Measurements from ENCODE around the gene PTPN14. TPM values are rescaled to one million over a fixed set of nuclear protein-coding genes. Genes with fewer than 3 reads are reported as not detected.

PTPN14 gene
- total and polyA plus RNA-seq, 2 donors from 2014 or later: 5.1 to 87.2 TPM

GRCh38 chr1:214328770-214329469 lies 222.5 kb downstream of the PTPN14 start:
- Histone ChIP-seq H3K36me3 (ENCODE audit: control insufficient read depth in 2 of 3, insufficient read depth in 3 of 3, low read length in 3 of 3) (no peaks in the 10 kb centered on the region), H3K27me3 (ENCODE audit: control insufficient read depth, insufficient read depth, low read length) (no peaks in the 10 kb centered on the region), H3K27ac (ENCODE audit: low read depth in 2 of 2, low read length in 2 of 2) (no peak overlapping the region), H3K9me3 (ENCODE audit: control insufficient read depth in 2 of 3, insufficient read depth in 1 of 3, low read length in 3 of 3) (no peaks in the 10 kb centered on the region), H3K4me3 (ENCODE audit: low read length in 3 of 3) (no peak overlapping the region), H3K9ac (ENCODE audit: low read length in 3 of 3) (no peak overlapping the region), H3K4me1 (ENCODE audit: control insufficient read depth in 2 of 3, insufficient read depth in 2 of 3, low read depth in 1 of 3, low read length in 3 of 3) (no peaks in the 10 kb centered on the region)
- no peak for FAIRE-seq
- intact Hi-C loops (cut with DNase I): loop anchor here (5.0 kb wide), 1 partner anchor 67 kb away; no protein-coding TSS in a partner anchor
- DNase-seq: peak; percentile 87 to 90 (median 87)
- TF ChIP-seq, protein P1, sequence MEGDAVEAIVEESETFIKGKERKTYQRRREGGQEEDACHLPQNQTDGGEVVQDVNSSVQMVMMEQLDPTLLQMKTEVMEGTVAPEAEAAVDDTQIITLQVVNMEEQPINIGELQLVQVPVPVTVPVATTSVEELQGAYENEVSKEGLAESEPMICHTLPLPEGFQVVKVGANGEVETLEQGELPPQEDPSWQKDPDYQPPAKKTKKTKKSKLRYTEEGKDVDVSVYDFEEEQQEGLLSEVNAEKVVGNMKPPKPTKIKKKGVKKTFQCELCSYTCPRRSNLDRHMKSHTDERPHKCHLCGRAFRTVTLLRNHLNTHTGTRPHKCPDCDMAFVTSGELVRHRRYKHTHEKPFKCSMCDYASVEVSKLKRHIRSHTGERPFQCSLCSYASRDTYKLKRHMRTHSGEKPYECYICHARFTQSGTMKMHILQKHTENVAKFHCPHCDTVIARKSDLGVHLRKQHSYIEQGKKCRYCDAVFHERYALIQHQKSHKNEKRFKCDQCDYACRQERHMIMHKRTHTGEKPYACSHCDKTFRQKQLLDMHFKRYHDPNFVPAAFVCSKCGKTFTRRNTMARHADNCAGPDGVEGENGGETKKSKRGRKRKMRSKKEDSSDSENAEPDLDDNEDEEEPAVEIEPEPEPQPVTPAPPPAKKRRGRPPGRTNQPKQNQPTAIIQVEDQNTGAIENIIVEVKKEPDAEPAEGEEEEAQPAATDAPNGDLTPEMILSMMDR (IDR thresholded peaks at IDR 0.05; ENCODE audit: borderline replicate concordance, extremely low read depth, insufficient read depth): peak; percentile 96

- intact Hi-C loops (cut with DNase I): loop anchor here (5.0 kb wide), 1 partner anchor 65 kb away; no protein-coding TSS in a partner anchor
- Histone ChIP-seq H3K9ac (ENCODE audit: low read length in 3 of 3) (no peak overlapping the region), H3K9me3 (ENCODE audit: control insufficient read depth in 2 of 3, insufficient read depth in 1 of 3, low read length in 3 of 3) (no peaks in the 10 kb centered on the region), H3K4me1 (ENCODE audit: control insufficient read depth in 2 of 3, insufficient read depth in 2 of 3, low read depth in 1 of 3, low read length in 3 of 3) (no peaks in the 10 kb centered on the region), H3K36me3 (ENCODE audit: control insufficient read depth in 2 of 3, insufficient read depth in 3 of 3, low read length in 3 of 3) (no peaks in the 10 kb centered on the region), H3K27ac (ENCODE audit: low read depth in 2 of 2, low read length in 2 of 2) (no peak overlapping the region), H3K27me3 (ENCODE audit: control insufficient read depth, insufficient read depth, low read length) (no peaks in the 10 kb centered on the region), H3K4me3 (ENCODE audit: low read length in 3 of 3) (no peak overlapping the region)
- FAIRE-seq (no peak), DNase-seq (no peak)
- TF ChIP-seq, protein P1 (IDR thresholded peaks at IDR 0.05; ENCODE audit: borderline replicate concordance, extremely low read depth, insufficient read depth): no peak
Measured at GRCh38 chr1:214327514-214327913, 223.9 kb downstream of the PTPN14 start.

DNA sequence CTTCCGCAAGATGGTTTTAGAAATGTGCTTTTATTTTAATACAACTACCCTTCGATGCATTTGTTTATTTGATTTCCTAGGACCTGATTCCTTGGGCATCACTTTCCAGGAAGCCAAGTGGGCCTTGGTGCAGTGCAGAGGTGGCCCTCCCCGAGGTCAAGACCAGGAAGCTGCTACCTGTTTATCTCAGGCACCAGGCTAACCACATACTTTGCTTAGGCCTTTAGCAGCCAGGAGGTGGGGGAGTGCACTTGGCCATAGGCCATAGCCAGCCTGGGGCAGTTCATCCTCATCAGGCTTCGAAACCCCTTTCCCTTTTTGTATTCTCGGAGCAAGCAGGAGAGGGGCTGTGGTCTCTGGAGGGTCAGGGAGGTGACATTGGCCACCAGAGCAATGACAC lies 225.0 kb downstream of the PTPN14 start:
- Histone ChIP-seq H3K27ac (ENCODE audit: low read depth in 2 of 2, low read length in 2 of 2) (no peak overlapping the region), H3K4me3 (ENCODE audit: low read length in 3 of 3) (no peak overlapping the region), H3K4me1 (ENCODE audit: control insufficient read depth in 2 of 3, insufficient read depth in 2 of 3, low read depth in 1 of 3, low read length in 3 of 3) (no peaks in the 10 kb centered on the region), H3K27me3 (ENCODE audit: control insufficient read depth, insufficient read depth, low read length) (no peaks in the 10 kb centered on the region), H3K9ac (ENCODE audit: low read length in 3 of 3) (no peak overlapping the region), H3K36me3 (ENCODE audit: control insufficient read depth in 2 of 3, insufficient read depth in 3 of 3, low read length in 3 of 3) (no peaks in the 10 kb centered on the region), H3K9me3 (ENCODE audit: control insufficient read depth in 2 of 3, insufficient read depth in 1 of 3, low read length in 3 of 3) (no peaks in the 10 kb centered on the region)
- intact Hi-C loops (cut with DNase I): loop anchor here (5.0 kb wide), 1 partner anchor 64 kb away; no protein-coding TSS in a partner anchor
- DNase-seq (no peak), FAIRE-seq (no peak)
- TF ChIP-seq, protein P1 (IDR thresholded peaks at IDR 0.05; ENCODE audit: borderline replicate concordance, extremely low read depth, insufficient read depth): no peak

All from kidney (tissue), 14 donors.